Right lobe of liver (tissue), 4 donors: ENCODE measurements around the gene PSG1.
"Not testable (repeated sequence)": the region's sequence is repeated elsewhere in the genome, so short reads cannot be mapped to it uniquely, and the experiment has no call there.

Source experiments
- POLR2A ChIP-seq: fragments of 450-650 bp; IDR thresholded peaks from one replicate; pipeline ENCODE4 v1.6.1; 2017; ENCODE audit warnings: antibody characterized with exemption, mild to moderate bottlenecking
- TF ChIP-seq, protein P1 (sequence below), 4 donors: fragments of 200-600 bp in 3 of 4; fragments of 450-650 bp in 1 of 4; IDR thresholded peaks; one replicate each; pipeline versions ENCODE4 v1.5.1 to v1.8.0; 2016 to 2022; ENCODE audit warnings: antibody characterized with exemption in 4 of 4, mild to moderate bottlenecking in 2 of 4
- donor health status: DM: no; HTN: no; CAD: no.
- donor health status: DM: no; HTN: no; CAD: no.
- donor health status: DM: no; HTN: yes; CAD: no.

GRCh38 chr19:42899110-42899509, 19.6 kb upstream of the PSG1 start:
- TF ChIP-seq, protein P1, sequence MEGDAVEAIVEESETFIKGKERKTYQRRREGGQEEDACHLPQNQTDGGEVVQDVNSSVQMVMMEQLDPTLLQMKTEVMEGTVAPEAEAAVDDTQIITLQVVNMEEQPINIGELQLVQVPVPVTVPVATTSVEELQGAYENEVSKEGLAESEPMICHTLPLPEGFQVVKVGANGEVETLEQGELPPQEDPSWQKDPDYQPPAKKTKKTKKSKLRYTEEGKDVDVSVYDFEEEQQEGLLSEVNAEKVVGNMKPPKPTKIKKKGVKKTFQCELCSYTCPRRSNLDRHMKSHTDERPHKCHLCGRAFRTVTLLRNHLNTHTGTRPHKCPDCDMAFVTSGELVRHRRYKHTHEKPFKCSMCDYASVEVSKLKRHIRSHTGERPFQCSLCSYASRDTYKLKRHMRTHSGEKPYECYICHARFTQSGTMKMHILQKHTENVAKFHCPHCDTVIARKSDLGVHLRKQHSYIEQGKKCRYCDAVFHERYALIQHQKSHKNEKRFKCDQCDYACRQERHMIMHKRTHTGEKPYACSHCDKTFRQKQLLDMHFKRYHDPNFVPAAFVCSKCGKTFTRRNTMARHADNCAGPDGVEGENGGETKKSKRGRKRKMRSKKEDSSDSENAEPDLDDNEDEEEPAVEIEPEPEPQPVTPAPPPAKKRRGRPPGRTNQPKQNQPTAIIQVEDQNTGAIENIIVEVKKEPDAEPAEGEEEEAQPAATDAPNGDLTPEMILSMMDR (IDR thresholded peaks at IDR 0.05): not testable (repeated sequence)
- TF ChIP-seq POLR2A: not testable (repeated sequence)
